Measurements from ENCODE around the gene UPK3BL1.
A peak's percentile ranks its signal among the peaks of the same experiment; 100 is the strongest.
"Not testable (repeated sequence)": the region's sequence is repeated elsewhere in the genome, so short reads cannot be mapped to it uniquely, and the experiment has no call there.

UPK3BL1 gene

GRCh38 chr7:102618122-102618521, 24.5 kb downstream of the UPK3BL1 start:
- DNase-seq = not testable (repeated sequence)

- DNase-seq = peak; percentile 16
Observed at GRCh38 chr7:102616507-102617125, 26.0 kb downstream of the UPK3BL1 start, which contains the start of gene RASA4. Gene RASA4, minus strand, starts transcription at chr7:102616756. Its CDS starts 67 bp downstream, at chr7:102616689.

GRCh38 chr7:102615930-102616329, 26.7 kb downstream of the UPK3BL1 start:
- not testable (repeated sequence) for DNase-seq

- not testable (repeated sequence) for DNase-seq
Observed at GRCh38 chr7:102614873-102615272, 27.7 kb downstream of the UPK3BL1 start.

GRCh38 chr7:102614346-102614697, 28.3 kb downstream of the UPK3BL1 start:
- not testable (repeated sequence) for DNase-seq

- not testable (repeated sequence) for DNase-seq
Observed at GRCh38 chr7:102613575-102614345, 28.8 kb downstream of the UPK3BL1 start.

- DNase-seq = not testable (repeated sequence)
Observed at GRCh38 chr7:102611675-102612325, 30.8 kb downstream of the UPK3BL1 start.

- not testable (repeated sequence) for DNase-seq
Observed at GRCh38 chr7:102611013-102611674, 31.4 kb downstream of the UPK3BL1 start.

GRCh38 chr7:102610441-102610840, 32.1 kb downstream of the UPK3BL1 start:
- not testable (repeated sequence) for DNase-seq

GRCh38 chr7:102609734-102610133, 32.9 kb downstream of the UPK3BL1 start:
- DNase-seq = not testable (repeated sequence)

GRCh38 chr7:102606848-102607247, 35.7 kb downstream of the UPK3BL1 start:
- not testable (repeated sequence) for DNase-seq

GRCh38 chr7:102604431-102605145, 38.0 kb downstream of the UPK3BL1 start:
- not testable (repeated sequence) for DNase-seq

- DNase-seq = not testable (repeated sequence)
Observed at GRCh38 chr7:102602317-102602716, 40.3 kb downstream of the UPK3BL1 start.

- not testable (repeated sequence) for DNase-seq
Observed at GRCh38 chr7:102599699-102600098, 42.9 kb downstream of the UPK3BL1 start.

- DNase-seq = not testable (repeated sequence)
Observed at GRCh38 chr7:102596036-102596435, 46.6 kb downstream of the UPK3BL1 start.

- DNase-seq = not testable (repeated sequence)
Observed at GRCh38 chr7:102593637-102594334, 48.8 kb downstream of the UPK3BL1 start.

- DNase-seq = peak; percentile 11
Observed at GRCh38 chr7:102592477-102593019, 50.0 kb downstream of the UPK3BL1 start.

- not testable (repeated sequence) for DNase-seq
Observed at GRCh38 chr7:102589857-102590256, 52.7 kb downstream of the UPK3BL1 start.

Data from stimulated activated CD4-positive, alpha-beta T cell treated with anti-CD3 and anti-CD28 coated beads, Interleukin-4, amount 100 ng/mL, for 24 hours (primary cell).